HT-29 (cell line): ENCODE results near the gene HOXB8. TPM values are rescaled to one million over a fixed set of nuclear protein-coding genes. Genes with fewer than 3 reads are reported as not detected.
A peak's percentile ranks its signal among the peaks of the same experiment; 100 is the strongest.

ENCODE experiments used
- DNase-seq: peaks from one replicate; pipeline ENCODE4 v3.0.0-alpha.2; 2015; ENCODE audit warnings: low spot score
- total RNA-seq: library from RNA; depleted of rRNA; stranded (reverse); fragments of >200 nt; shearing (Covaris generic); gene quantifications from 2 replicates; pipeline ENCODE4 v1.2.3, GENCODE V29; 2014

Gene HOXB8
- total RNA-seq, 1 experiment from 2014 or later: 51.0 TPM

DNA sequence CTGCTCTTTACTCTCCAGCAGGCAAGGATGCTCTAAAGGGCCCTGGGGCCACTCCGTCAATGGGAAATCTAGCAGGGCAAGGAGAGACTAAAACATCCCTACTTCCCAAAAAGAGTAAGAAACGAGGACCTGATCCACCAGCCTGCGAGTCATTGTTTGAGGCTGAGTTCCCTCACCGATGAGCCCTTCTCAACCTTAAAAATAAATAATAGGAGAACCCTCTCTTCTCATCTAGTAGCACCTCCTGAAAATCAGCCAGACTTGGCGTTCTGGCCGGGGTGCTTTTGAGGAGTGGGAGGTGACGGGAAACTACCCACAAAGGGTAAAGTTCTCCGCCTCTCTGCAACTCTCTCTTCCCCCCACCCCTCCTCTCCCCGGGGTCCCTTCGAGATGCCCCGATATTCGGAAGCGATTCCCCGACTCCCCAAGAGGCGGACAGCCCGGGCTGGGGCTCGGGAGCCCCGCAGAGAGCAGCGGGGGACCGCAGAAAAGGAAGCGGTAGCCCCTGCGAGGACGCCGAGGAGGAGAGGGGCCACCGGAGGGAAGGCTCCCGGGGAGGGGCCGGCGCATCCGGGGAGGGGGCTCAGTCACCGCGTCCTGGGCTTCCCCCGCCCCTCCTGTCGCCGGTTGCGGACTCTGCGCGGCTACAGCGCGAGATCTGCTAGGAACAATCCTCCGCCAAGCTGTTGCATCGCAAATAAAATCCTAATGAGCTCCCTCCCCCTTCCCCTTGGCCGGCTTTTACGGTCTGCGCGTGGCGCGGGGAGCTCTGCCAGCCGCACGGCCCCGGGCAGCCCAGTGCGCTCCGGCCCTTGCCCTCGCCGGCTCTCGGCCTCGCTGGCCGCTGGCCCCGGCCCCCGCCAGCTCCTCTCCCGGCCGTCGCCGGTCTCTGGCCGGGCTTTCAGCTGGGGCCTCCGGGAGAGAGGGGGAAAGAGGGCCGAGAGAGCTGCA lies 9.7 kb upstream of the HOXB8 start:
- DNase-seq: no peak

DNA sequence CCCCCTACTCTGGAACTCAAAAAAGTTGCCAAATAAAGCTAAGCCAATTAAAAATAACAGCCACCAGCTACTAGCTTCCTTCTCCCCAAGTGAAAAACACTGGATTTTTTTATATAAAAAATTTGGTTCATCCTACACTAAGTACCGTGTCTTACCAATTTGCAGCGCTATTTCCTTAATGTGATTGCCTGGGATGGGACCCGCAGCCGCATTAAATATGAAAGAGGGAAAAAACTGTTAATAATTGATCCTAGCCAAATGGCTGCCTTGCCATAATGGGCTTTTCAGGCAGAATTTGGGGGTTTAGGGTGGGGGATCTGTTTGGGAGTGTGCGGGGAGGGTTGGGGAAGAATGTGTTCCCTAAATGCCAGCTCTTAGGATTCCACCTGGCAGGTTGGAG lies 9.0 kb upstream of the HOXB8 start:
- no peak for DNase-seq

DNA sequence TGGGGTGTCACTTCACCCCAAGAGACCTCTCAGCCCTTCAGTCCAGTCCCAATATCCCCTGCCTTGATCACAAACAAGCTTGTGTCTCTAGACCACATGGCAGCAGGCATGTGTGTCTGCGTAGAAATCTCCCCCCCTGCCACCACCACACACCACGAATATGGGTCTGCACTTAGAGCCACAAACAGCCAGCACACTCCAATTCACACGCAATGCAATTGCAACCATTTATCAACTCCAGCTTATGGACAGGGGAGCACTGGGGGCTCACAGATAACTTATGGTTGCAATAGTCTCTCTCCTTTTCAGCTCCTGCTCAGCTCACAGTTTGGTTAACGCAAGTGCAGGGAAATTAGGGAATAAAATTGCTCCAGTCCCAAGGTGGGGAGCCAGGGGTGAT lies 8.5 kb upstream of the HOXB8 start:
- no peak for DNase-seq

DNA sequence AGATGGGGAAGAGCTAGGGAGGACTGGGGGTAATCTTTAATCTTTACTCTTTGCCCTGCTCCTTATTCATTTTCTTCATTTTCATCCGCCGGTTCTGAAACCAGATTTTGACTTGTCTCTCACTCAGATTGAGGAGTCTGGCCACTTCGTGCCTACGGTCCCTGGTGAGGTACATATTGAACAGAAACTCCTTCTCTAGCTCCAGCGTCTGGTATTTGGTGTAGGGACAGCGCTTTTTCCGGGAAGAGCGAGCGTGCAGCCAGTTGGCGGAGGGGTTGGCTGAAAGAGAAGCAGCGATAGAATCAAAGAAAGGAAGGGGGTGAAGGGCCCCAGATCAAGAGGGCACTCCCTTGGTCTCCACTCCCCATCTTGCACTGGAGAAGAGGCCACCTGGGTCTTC lies 7.8 kb upstream of the HOXB8 start:
- DNase-seq: no peak

DNA sequence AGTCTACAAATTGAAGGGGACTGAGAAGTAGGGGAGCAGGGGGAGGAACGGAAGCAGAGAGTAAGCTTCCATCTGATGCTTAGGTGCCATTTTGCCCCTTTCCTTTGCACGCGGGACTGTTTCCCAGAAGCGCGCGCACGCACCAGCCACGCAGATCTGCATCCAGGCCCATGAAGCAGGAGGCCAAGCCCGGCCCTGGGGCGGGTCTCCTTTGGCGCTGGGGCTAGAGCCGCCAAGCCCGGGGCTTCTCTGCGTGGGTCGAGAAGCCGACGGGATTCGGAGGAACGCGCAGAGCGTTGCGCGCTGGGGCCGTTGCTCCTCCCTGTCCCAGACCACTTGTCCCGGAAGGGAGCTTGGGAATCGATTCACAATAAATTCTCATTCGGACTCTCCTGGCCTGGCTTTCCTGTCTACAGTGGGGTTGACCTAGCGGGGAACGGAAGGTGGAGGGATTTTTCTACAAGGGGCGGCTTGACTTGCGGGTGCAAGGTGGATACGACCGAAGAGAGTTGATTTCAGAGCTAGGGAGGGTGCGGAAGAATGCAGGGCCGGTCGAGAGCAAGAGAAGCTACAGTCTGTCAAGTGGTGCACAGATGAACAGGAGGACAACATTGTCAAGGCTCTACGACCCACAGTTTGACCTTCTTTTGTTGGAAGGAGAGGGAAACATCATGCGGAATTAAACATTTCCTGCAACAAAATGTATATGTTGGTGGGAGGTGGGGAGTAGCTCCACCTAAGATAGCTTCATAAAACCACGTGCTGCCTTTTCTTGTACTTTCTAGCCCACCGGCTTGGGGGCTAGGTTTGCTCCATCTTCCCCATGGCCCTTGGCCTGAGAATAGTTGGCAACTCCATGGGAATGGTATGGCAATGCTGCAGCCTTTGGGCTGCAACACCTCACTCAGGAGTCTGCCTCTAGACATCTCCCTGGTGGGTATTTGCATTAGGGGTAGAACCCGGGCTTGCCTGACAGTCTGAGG lies 6.6 kb upstream of the HOXB8 start:
- no peak for DNase-seq

DNA sequence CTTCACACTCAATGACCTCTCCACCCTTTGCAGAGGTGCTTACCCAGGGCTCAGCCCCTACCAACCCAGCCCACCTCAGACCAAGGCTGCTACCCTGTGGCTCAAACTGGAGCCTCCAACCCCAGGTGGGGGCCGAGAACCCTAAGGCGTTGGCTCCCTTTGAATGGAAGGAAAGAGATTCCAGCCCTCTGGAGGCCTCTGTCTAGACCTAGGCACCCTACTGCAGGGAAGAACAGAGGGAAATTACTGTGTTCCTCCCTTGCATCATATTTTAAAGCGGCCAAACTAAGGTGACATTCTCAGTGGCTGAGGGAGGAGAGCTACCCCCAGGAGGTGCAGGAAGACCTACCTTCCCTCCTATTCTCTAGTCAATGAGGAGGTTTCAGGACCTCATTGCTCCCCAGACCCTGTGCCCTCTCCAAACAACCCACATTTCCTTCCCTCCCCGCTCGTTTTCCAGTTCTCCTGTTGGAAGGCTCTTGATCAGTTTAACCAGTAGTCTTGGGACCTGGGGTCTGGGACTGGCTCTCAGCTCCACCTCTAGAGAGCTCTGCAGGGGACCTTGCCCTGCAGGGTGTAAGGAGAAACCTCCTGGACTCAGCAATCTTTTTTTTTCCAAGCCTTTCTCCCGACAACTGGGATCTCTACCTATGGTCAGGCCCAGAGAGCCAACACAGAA lies 5.5 kb upstream of the HOXB8 start:
- peak; percentile 80 for DNase-seq

DNA sequence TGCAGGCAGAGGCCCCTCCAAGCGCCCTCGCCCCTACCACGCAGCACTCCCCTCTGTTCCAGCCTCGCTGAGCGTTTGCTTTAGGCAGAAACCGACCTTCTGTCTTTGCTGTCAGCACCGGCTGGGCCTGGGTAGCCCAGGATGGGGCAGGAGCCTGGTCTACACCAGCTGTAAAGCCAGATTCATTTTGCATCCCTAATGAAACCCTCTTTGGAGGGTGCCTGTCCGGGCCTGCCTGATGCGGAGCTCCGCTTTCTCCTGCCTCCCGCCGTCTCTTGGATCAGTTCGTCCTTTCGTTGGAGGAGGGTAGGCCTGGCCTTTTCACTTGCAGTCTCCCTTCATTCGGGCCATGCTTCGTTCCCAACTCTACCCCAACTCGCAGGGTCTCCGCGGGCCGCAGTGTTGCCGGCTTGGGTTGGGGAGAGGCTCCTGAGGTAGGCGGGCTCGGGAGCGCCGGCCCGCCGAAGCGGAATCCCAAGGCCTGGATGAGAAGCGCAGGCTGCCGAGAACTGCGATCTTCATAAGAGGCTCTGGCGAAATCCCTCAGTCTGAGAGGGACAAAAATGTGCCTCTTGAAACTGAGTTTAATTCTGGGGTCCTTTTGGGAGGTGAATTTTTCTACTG lies 4.8 kb upstream of the HOXB8 start:
- peak; percentile 74 for DNase-seq

DNA sequence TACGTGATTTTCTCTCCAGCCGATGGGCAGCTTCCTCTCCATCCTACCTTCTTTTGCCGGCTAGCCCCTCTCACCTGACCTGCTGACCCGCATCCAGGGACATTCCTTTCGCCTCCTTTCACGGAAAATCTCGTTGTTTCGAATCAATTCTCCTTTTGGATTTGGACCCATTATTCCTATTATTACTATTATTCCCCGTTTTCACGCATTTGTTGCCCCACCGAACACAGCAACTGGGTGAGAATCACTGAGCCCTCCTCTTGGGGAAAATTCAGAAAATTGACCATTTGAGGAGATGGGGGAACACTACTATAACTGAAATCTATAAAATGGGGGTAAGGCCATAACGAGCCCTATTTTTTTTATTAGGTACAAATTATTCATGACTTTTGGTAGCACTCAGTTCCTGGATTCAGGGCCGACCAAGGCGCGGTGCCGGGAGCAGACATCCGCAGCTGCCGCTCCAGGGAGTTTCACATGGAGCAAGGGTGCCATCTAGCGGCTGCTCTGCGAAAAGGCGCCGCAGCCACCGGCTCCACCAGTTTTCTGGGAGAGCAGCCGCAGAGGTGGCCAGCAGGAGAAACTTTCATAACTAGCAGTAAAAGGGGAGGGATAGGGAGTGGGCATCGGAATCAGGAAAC lies 3.3 kb upstream of the HOXB8 start:
- DNase-seq: no peak

DNA sequence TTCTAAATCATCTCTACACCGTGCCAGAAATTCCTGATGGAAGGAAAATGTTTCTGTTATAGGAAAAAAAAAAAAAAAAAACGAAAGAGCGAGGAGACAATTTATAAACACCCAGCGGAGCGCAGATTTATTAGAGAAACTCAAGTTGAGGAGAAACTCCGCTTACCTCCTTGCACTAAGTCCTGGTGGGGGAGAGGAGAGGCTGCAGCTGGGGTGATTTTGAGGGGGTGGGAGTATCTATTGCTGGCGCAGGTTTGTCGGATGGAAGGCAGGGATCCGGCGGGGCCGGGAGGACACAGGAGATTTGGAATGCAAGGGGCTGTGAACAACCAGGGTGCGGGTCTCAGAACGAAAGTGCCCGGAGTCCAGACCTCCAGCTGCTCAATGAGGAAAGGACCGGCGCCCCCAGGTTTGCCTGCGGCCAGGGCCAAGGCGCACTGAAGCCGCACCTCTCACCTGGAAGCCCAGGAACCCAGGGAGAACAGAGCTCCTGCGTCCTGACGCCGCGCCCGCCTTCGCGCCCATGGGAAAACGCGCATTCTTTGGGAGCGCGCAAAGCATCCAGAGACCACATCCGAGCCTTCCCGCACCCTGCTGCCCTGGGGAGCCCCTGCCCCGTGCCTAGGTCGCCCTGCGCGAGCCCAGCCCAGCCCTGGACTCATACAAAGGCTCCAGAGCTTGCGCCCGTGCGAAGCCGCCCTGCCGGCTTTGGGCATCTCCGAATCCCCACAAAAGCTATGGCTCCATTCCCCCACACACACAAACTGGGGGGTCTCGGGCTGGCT lies 2.6 kb upstream of the HOXB8 start:
- DNase-seq: peak; percentile 75

DNA sequence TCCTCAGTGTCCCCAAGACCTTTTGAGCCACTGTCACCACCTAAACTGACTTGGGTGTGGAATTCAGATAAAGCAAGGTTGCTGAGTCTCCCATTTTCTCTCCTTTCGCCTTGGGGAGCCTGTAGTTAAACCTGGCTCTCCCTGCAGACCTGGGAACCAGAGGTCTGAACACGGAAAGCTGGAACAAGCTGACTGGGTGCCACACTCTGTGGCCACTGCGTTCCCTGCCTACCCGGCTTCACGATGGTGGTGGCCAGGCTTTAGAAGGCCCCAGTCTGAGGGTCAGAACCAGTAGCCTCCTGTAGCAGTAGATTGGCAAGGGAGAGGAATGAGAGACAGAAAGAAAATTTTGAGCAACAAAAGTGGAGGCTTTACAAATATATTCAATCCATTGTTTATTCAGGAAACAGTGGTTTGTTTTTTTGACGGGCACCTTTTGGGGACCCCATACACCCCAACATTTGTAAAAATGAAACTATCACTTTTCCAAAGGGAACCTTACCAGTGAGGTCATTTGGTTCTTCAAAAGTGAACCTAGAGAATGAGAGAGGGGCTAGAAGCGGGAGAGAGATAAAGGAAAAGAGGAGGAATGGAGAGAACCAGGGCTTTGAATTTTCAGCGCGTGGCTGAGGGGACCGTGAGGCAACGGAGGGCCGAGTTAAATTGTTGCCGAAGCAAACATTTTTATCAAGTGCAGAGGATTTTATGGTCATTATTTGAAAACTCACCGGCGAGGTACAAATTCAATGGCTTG lies 1.8 kb upstream of the HOXB8 start:
- DNase-seq: peak; percentile 76

DNA sequence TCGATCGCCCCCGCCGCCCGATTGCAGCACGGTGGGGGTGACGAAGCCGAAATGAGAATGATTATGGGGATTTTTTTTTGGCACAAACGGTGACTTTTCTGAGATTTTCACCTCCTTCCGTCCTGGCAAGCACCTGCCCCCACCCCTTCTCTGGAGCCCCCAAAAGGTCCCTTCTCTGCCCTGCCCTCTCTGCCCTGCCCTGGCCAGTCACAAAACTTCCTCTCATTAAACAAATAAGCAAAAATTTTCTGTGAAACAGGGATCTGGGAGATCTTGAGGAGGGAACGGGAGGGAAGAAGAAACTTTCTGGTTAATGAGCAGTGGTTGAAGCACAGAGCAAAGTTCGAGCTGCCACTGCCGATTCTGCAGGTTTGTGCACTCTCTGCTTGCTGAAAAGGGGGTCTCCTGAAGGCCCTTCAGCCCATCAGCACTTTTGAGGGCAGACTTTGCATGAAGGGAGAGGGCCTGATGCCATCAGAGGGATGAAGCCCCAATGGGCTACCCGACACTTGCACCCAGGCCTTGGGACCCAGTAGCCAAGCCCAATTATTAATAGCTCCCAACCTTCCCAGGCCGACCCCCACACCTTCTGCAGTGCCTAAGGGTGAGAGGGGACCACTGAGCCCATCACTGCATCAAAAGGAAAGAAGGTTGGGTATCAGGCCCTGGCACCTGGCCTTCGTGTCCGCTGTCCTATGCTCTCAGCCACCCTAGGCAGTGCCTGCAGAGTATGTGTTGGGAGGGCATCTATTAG lies 1.0 kb upstream of the HOXB8 start:
- DNase-seq: peak; percentile 72

DNA sequence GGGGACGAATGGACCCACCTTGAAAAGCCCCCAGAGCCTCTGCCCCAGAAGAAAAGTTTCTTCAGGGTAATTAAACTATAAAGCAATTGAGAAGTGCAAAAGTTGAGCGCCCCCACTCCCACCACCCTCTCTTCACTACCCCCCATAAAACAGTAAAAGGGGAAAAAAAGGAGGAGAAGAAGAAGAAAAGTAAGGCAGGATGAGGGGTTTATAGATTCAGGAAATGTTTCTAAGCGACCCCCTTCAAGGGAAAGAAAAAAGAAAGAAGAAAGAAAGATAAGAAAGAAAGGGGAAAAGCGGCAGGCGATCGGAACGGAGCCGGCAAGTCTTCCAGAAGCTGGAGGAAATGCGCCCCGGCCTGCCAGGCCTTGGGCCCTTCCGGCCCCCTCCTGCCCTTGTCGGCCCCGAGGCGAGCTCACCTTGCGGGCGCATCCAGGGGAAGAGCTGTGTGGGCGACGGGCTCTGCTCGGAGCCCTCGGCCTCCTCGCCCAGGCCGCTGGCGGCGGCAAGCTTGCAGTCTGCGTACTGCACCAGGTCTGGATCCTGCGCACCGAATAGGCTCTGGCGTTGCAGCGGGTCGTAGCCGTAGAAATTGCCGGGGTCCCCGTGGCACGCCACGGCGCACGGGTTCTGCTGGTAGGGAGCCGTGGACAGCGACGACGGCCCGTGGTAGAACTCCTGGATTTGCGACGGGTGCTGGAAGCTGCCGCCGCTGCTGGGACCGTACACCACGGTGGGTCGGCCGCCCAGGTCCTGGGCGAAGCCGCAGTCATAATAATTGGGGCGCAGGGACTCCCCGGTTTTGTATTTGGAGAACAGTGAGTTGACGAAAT lies 1.0 kb downstream of the HOXB8 start:
- DNase-seq: no peak

DNA sequence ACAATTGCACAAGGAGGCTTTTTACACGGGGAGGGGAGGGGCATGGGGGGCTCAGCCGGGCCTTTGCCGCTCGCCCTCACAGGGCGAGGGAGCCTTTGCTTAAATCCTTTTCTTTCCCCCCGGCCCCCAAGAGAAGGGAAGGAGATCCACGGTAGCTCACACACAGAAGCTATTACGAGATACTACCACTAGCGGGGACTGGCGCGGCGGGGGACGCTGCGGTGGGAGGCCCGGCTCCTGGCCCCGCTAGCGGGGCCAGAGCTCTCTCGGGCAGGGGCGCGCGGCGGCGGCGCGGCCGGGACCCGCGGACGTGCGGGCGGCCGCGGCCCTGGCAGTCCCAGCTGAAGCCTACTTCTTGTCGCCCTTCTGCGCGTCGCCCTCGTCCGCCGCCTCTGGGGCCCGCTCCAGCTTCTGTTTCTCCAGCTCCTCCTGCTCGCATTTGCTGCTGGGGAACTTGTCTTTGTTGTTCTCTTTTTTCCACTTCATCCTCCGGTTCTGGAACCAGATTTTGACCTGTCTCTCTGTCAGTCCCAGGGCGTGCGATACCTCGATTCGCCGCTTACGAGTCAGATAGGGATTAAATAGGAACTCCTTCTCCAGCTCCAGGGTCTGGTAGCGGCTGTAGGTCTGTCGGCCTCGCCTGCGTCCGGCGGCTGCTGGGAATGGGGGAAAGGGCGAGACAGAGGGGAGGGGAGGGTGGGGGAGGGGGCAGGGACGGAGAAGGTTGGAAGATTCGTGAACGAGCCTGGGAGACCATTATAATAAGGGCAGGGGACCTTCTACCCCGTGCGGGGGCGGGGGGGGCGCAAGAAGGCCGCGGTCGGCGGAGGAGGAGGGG lies 2.0 kb downstream of the HOXB8 start:
- peak; percentile 78 for DNase-seq

DNA sequence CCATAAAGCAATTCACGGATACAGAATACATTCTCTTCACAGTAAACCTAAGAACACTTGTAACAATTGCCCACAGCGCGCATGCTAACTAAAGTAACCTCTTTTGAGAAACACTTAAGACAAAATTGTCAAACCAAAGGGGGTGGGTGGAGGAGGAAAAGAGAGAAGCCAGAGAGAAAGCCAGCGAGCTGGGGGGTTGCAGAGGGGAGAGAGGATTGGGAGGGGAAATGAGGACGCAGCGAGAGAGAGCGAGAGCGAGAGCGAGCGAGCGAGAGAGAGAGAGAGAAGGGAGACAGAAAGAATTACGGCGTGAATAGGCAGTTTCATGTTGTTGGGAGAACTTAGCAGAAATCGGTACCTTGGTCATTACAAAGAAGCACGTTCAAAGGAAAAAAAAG lies 2.6 kb downstream of the HOXB8 start:
- DNase-seq: no peak

DNA sequence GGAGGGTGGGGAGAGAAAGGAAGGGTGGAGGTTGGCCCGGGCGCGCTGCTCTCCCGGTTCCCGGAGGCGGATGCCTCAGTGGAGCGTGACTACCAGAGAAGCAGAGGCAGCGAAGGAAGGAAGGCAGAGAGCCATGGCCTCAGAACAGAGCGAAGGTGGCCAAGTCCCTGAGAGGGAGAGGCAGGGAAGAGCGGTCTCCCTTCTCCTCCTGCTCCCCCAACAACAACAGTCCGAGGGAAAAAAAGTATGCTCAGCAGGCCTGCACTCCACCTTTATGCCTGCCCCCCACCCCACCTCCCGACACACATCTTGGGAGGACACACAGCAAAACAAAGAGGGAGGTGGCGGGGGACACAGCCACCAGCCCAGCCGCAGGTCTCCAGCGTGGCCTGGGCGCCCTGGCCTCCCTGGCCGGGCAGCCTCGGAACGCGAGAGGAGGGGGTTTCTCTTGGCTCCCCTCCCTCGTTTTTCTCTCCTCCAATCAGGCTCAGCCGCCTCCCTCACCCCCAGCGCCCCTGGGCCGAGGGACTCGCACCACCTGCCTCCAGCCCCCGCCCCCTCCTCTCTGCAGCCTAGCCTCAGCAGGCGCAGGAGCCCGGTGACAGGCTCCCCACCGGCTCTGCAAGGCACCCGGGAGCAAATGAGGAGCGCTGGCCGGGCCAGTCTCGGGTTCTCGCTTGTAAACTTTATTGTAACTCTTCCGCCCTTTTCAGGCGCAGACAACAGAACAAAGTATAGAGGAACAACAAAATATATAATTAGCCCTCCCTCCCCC lies 3.2 kb downstream of the HOXB8 start:
- DNase-seq: peak; percentile 71

DNA sequence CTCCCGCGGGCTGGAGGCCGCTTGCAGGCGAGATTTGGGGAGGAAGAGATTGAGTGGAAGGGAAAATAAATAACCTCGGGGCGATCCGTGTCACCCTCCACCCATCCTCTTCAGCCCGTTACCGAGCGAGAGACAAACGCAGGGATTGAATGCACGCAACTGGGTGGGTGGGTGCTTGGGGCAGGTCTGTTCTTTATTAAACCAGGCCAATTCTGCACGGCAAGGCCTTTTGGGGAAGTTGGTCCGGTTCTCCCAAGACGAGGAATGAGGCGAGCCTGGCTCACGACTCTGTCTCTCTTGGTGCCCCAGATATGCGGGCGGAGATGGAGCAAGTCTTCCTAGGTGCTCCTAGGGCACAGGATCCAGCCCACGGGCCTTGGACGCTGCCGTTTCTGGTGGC lies 3.9 kb downstream of the HOXB8 start:
- peak; percentile 65 for DNase-seq
